GM12878 (cell line): ENCODE measurements around the gene PIGU.
"Not testable (repeated sequence)": the region's sequence is repeated elsewhere in the genome, so short reads cannot be mapped to it uniquely, and the experiment has no call there.

Experiments used
- ASH2L ChIP-seq: fragments of 300-600, 200-600 bp; sonication (generic); IDR thresholded peaks from 2 replicates; pipeline ENCODE4 v1.6.1; 2017; ENCODE audit warnings: low read depth, mild to moderate bottlenecking, borderline replicate concordance
- BRCA1 ChIP-seq: IDR thresholded peaks from 2 replicates; pipeline ENCODE4 v1.6.1; 2011; ENCODE audit warnings: low read depth, low read length, improper control_type of control experiment
- EGR1 ChIP-seq, 2 experiments: IDR thresholded peaks; 1 replicate in 1 of 2; 2 replicates in 1 of 2; pipeline ENCODE4 v1.6.1; 2011 to 2012; ENCODE audit warnings: low read depth in 2 of 2, low read length in 2 of 2, borderline replicate concordance in 1 of 2, mild to moderate bottlenecking in 1 of 2, moderate library complexity in 1 of 2
- EZH2 ChIP-seq: IDR thresholded peaks from 2 replicates; pipeline ENCODE4 v1.6.1; 2012; ENCODE audit warnings: low read depth, mild to moderate bottlenecking, control low read depth, inconsistent platforms, low read length, borderline replicate concordance; ENCODE audit not compliant: control insufficient read depth
- JUND ChIP-seq: IDR thresholded peaks from 2 replicates; pipeline ENCODE4 v1.6.1; 2012; ENCODE audit warnings: low read depth, mild to moderate bottlenecking, low read length, improper control_type of control experiment, moderate library complexity
- KAT2A ChIP-seq: conservative IDR thresholded peaks from 2 replicates; pipeline ENCODE4 v1.6.1; 2011; ENCODE audit warnings: low read depth, low read length; ENCODE audit not compliant: control insufficient read depth
- RAD21 ChIP-seq: IDR thresholded peaks from 2 replicates; pipeline ENCODE4 v1.6.1; 2011; ENCODE audit warnings: mild to moderate bottlenecking, low read depth, low read length, moderate library complexity; ENCODE audit not compliant: insufficient read depth
- RELA ChIP-seq: fragments of 450-650 bp; IDR thresholded peaks from 2 replicates; pipeline ENCODE4 v1.8.0; 2014; ENCODE audit warnings: borderline replicate concordance; ENCODE audit not compliant: partially characterized antibody
- SIN3A ChIP-seq: IDR thresholded peaks from 2 replicates; pipeline ENCODE4 v1.6.1; 2012; ENCODE audit warnings: low read depth, low read length, improper control_type of control experiment
- YY1 ChIP-seq: IDR thresholded peaks from 2 replicates; pipeline ENCODE4 v1.6.1; 2011; ENCODE audit warnings: low read depth, mild to moderate bottlenecking, low read length
- TF ChIP-seq, protein P1 (sequence below): fragments of 450-650 bp; IDR thresholded peaks from 2 replicates; pipeline ENCODE4 v1.6.1; 2018; ENCODE audit warnings: mild to moderate bottlenecking, low read depth, moderate library complexity; ENCODE audit not compliant: partially characterized antibody
- TF ChIP-seq, protein P2 (sequence below): fragments of 450-650 bp; IDR thresholded peaks from 2 replicates; pipeline ENCODE4 v1.6.1; 2017; ENCODE audit warnings: antibody characterized with exemption, mild to moderate bottlenecking, moderate library complexity
- TF ChIP-seq, protein P3 (sequence below): IDR thresholded peaks from 2 replicates; pipeline ENCODE4 v1.6.1; 2012; ENCODE audit warnings: mild to moderate bottlenecking, low read depth, low read length
- TF ChIP-seq, protein P4 (sequence below), 3 experiments: IDR thresholded peaks in 2 of 3; conservative IDR thresholded peaks in 1 of 3; 2 replicates each; pipeline ENCODE4 v1.5.1; 2011; ENCODE audit warnings: low read depth in 3 of 3, low read length in 3 of 3, mild to moderate bottlenecking in 3 of 3, control low read depth in 2 of 3, moderate library complexity in 2 of 3, inconsistent platforms in 1 of 3, mixed read lengths in 1 of 3; ENCODE audit not compliant: control insufficient read depth in 2 of 3, insufficient read depth in 1 of 3; ENCODE audit errors: extremely low read depth in 1 of 3

DNA sequence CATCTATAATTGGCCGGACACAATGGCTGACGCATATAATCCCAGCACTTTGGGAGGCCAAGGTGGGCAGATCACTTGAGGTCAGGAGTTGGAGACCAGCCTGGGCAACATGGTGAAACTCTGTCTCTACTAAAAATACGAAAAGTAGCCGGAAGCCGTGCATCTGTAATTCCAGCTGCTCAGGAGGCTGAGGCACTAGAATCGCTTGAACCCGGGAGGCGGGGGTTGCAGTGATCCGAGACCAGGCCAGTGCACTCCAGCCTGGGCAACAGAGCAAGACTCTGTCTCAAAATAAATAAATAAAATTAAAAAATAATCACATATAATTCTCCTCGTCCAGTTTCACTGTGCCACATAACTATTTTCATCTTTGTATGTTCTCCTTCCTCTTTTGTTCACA, 157.1 kb downstream of the PIGU start:
- TF ChIP-seq, protein P1, sequence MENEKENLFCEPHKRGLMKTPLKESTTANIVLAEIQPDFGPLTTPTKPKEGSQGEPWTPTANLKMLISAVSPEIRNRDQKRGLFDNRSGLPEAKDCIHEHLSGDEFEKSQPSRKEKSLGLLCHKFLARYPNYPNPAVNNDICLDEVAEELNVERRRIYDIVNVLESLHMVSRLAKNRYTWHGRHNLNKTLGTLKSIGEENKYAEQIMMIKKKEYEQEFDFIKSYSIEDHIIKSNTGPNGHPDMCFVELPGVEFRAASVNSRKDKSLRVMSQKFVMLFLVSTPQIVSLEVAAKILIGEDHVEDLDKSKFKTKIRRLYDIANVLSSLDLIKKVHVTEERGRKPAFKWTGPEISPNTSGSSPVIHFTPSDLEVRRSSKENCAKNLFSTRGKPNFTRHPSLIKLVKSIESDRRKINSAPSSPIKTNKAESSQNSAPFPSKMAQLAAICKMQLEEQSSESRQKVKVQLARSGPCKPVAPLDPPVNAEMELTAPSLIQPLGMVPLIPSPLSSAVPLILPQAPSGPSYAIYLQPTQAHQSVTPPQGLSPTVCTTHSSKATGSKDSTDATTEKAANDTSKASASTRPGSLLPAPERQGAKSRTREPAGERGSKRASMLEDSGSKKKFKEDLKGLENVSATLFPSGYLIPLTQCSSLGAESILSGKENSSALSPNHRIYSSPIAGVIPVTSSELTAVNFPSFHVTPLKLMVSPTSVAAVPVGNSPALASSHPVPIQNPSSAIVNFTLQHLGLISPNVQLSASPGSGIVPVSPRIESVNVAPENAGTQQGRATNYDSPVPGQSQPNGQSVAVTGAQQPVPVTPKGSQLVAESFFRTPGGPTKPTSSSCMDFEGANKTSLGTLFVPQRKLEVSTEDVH: not testable (repeated sequence)
- TF ChIP-seq BRCA1; RELA; EGR1 (IDR thresholded peaks at IDR 0.05; ENCODE audit: borderline replicate concordance in 1 of 2, low read depth in 2 of 2, low read length in 2 of 2); YY1; JUND; ASH2L; KAT2A; SIN3A; RAD21; EZH2: not testable (repeated sequence)
- TF ChIP-seq, protein P2, sequence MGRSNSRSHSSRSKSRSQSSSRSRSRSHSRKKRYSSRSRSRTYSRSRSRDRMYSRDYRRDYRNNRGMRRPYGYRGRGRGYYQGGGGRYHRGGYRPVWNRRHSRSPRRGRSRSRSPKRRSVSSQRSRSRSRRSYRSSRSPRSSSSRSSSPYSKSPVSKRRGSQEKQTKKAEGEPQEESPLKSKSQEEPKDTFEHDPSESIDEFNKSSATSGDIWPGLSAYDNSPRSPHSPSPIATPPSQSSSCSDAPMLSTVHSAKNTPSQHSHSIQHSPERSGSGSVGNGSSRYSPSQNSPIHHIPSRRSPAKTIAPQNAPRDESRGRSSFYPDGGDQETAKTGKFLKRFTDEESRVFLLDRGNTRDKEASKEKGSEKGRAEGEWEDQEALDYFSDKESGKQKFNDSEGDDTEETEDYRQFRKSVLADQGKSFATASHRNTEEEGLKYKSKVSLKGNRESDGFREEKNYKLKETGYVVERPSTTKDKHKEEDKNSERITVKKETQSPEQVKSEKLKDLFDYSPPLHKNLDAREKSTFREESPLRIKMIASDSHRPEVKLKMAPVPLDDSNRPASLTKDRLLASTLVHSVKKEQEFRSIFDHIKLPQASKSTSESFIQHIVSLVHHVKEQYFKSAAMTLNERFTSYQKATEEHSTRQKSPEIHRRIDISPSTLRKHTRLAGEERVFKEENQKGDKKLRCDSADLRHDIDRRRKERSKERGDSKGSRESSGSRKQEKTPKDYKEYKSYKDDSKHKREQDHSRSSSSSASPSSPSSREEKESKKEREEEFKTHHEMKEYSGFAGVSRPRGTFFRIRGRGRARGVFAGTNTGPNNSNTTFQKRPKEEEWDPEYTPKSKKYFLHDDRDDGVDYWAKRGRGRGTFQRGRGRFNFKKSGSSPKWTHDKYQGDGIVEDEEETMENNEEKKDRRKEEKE: not testable (repeated sequence)
- TF ChIP-seq, protein P3, sequence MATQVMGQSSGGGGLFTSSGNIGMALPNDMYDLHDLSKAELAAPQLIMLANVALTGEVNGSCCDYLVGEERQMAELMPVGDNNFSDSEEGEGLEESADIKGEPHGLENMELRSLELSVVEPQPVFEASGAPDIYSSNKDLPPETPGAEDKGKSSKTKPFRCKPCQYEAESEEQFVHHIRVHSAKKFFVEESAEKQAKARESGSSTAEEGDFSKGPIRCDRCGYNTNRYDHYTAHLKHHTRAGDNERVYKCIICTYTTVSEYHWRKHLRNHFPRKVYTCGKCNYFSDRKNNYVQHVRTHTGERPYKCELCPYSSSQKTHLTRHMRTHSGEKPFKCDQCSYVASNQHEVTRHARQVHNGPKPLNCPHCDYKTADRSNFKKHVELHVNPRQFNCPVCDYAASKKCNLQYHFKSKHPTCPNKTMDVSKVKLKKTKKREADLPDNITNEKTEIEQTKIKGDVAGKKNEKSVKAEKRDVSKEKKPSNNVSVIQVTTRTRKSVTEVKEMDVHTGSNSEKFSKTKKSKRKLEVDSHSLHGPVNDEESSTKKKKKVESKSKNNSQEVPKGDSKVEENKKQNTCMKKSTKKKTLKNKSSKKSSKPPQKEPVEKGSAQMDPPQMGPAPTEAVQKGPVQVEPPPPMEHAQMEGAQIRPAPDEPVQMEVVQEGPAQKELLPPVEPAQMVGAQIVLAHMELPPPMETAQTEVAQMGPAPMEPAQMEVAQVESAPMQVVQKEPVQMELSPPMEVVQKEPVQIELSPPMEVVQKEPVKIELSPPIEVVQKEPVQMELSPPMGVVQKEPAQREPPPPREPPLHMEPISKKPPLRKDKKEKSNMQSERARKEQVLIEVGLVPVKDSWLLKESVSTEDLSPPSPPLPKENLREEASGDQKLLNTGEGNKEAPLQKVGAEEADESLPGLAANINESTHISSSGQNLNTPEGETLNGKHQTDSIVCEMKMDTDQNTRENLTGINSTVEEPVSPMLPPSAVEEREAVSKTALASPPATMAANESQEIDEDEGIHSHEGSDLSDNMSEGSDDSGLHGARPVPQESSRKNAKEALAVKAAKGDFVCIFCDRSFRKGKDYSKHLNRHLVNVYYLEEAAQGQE: not testable (repeated sequence)
- TF ChIP-seq, protein P4, sequence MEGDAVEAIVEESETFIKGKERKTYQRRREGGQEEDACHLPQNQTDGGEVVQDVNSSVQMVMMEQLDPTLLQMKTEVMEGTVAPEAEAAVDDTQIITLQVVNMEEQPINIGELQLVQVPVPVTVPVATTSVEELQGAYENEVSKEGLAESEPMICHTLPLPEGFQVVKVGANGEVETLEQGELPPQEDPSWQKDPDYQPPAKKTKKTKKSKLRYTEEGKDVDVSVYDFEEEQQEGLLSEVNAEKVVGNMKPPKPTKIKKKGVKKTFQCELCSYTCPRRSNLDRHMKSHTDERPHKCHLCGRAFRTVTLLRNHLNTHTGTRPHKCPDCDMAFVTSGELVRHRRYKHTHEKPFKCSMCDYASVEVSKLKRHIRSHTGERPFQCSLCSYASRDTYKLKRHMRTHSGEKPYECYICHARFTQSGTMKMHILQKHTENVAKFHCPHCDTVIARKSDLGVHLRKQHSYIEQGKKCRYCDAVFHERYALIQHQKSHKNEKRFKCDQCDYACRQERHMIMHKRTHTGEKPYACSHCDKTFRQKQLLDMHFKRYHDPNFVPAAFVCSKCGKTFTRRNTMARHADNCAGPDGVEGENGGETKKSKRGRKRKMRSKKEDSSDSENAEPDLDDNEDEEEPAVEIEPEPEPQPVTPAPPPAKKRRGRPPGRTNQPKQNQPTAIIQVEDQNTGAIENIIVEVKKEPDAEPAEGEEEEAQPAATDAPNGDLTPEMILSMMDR (IDR thresholded peaks at IDR 0.05 in 2 of 3, conservative IDR thresholded peaks at IDR 0.05 in 1 of 3; ENCODE audit: control insufficient read depth in 2 of 3, extremely low read depth in 1 of 3, insufficient read depth in 1 of 3, low read depth in 3 of 3, low read length in 3 of 3): not testable (repeated sequence)
